T-helper 2 cell treated with Interferon-gamma antibody and Interleukin-4, amounts not matched to agents 5 μg/mL and 100 μg/mL, for 36 hours (primary cell): ENCODE measurements around the gene PRR20E.
"Not testable (repeated sequence)": the region's sequence is repeated elsewhere in the genome, so short reads cannot be mapped to it uniquely, and the experiment has no call there.

ENCODE experiments used
- DNase-seq: peaks from one replicate; pipeline ENCODE4 v3.0.0; 2021; ENCODE audit warnings: low spot score
- H3K27ac Mint-ChIP-seq: one replicate; pipeline ENCODE4 v1.8.0; 2021; ENCODE audit warnings: mild to moderate bottlenecking, mixed read lengths
- H3K27me3 Mint-ChIP-seq: one replicate; pipeline ENCODE4 v1.8.0; 2021; ENCODE audit warnings: low read depth, mixed read lengths
- H3K36me3 Mint-ChIP-seq: one replicate; pipeline ENCODE4 v1.8.0; 2021; ENCODE audit warnings: low read depth, mixed read lengths
- H3K4me1 Mint-ChIP-seq: one replicate; pipeline ENCODE4 v1.8.0; 2021; ENCODE audit warnings: low read depth, mixed read lengths
- H3K4me3 Mint-ChIP-seq: one replicate; pipeline ENCODE4 v1.8.0; 2022; ENCODE audit warnings: mild to moderate bottlenecking, moderate library complexity, mixed read lengths
- H3K9me3 Mint-ChIP-seq: one replicate; pipeline ENCODE4 v1.8.0; 2021; ENCODE audit warnings: mixed read lengths

Gene PRR20E

DNA sequence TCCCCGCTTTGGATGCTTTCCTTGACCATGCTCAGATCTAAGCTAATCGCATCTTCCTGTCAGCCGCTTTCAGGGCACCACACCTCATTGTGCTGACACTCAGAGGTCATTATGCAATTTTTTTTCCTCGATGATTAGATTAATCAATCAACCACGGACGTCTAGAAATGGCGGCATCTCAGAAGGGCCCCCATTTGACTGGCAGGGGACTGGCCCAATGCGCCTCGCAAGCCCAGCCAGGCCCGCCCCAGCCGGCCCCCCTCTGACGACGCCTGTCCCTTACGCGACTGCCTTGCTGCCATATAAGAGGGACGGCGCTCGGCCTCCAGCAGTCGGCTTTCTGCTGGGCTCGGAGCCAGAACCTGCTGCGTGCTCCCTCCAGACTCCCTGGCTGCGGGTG is at the start of gene PRR20E:
Gene PRR20E (plus strand): TSS at position 301 of the 400 bp plus-strand sequence. CDS start 387 bp downstream, outside the sequence.
- not testable (repeated sequence) for H3K4me3 Mint-ChIP-seq, H3K27me3 Mint-ChIP-seq, H3K4me1 Mint-ChIP-seq, H3K36me3 Mint-ChIP-seq, H3K9me3 Mint-ChIP-seq, DNase-seq, H3K27ac Mint-ChIP-seq

DNA sequence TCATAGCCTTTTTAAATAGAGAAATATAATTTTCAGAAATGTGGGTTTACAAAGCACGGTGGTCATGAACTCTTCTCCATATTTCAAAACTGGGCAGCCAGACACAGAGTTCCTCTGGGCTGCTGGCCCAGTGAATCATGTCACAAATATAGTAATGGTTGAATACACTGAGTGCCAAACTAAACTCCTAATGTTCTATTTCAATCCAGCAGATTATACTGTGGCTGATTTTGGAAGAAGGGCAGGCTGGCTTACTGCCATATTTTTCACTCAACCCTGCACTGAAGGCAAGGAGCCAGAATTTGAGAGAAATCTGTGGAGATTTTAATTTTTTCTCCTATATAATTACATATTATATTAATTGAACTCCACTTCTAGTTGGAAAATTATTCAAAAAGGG is 43.3 kb upstream of the PRR20E start:
- no peaks in the 10 kb centered on the region for H3K27me3 Mint-ChIP-seq
- no peaks in the 10 kb centered on the region for H3K4me1 Mint-ChIP-seq
- H3K27ac Mint-ChIP-seq = no peak overlapping the region
- DNase-seq = no peak
- no peaks in the 10 kb centered on the region for H3K36me3 Mint-ChIP-seq
- no peak overlapping the region for H3K4me3 Mint-ChIP-seq
- peaks cover 21% of the 10 kb centered on the region for H3K9me3 Mint-ChIP-seq

DNA sequence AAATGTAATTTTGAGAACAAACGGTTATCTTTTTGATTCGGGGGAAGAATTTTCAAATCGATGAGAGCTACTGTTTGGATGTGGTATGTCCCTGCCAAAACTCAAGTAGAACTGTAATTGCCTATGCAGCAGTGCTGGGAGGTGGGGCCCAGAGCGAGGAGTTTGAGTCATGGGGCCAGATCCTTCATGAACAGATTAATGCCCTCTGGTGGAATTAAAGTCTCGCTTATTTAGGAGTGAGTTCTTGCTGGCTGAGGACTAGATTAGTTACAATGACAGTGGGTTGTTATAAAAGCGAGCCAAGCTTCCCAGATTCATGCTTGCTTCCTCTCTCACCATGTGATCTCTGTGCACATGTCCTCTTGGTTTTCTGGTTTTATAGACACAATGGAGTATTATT is 38.1 kb upstream of the PRR20E start:
- Mint-ChIP-seq H3K27me3 (no peaks in the 10 kb centered on the region), H3K4me1 (no peaks in the 10 kb centered on the region), H3K4me3 (no peak overlapping the region), H3K9me3 (peaks cover 26% of the 10 kb centered on the region), H3K36me3 (no peaks in the 10 kb centered on the region), H3K27ac (no peak overlapping the region)
- DNase-seq = no peak

DNA sequence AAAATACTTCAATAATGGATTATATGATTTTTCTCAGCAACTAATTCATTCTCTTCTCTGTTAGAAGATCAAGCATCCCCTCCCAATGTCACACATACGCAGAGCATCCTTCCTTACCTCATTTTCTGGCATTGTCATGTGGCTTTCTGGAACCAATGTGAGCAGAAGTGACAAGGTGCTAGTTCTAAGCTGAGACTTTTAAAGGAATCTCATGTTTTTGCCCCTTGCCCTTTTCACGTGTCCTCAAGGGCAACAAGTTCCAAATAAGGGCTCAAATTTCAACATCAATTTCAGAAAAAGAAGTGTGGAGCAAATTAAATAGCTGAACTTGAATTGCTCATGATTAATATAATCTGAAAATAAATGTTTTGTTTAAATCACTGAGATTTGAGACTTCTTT is 30.9 kb upstream of the PRR20E start:
- H3K27me3 Mint-ChIP-seq = no peaks in the 10 kb centered on the region
- no peaks in the 10 kb centered on the region for H3K4me1 Mint-ChIP-seq
- H3K36me3 Mint-ChIP-seq = no peaks in the 10 kb centered on the region
- no peak overlapping the region for H3K4me3 Mint-ChIP-seq
- DNase-seq = no peak
- H3K9me3 Mint-ChIP-seq = peaks cover 38% of the 10 kb centered on the region
- H3K27ac Mint-ChIP-seq = no peak overlapping the region

DNA sequence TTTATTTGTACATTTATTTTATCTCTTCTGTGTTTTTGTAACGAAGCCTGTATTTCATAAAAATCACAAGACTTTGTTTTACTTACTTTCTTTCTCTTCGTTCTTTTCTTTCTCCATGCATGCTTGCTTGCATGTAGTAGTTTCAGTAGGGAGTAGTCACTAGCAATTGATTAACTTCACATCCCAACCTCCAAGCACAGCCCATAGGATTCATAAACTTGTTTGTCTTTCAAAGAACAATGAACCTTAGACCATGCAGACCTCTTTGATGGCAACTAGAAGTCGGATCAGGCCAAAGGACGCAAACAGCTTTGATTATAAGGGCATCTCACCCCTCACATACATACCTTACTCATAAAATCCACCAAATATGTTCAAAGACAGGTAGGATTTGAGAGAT is 29.4 kb upstream of the PRR20E start:
- H3K9me3 Mint-ChIP-seq = peaks cover 33% of the 10 kb centered on the region
- no peaks in the 10 kb centered on the region for H3K36me3 Mint-ChIP-seq
- DNase-seq = no peak
- H3K27ac Mint-ChIP-seq = no peak overlapping the region
- H3K4me3 Mint-ChIP-seq = no peak overlapping the region
- H3K4me1 Mint-ChIP-seq = no peaks in the 10 kb centered on the region
- H3K27me3 Mint-ChIP-seq = no peaks in the 10 kb centered on the region

DNA sequence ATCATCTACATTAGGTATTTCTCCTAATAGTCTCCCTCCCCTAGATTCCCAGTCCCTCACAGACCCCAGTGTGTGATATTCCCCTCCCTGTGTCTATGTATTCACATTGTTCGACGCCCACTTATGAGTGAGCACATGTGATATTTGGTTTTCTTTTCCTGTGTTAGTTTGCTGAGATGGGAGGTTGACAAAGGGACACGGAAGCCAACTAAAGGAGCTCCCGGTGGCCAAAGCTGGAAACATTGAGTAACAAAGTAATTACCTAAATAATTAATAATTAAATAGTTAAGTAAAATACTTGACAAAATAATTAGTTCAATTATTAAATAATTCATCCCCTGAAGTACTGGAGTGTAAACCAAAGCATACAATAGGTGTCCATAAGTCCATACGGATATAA is 28.0 kb upstream of the PRR20E start:
- H3K4me1 Mint-ChIP-seq = no peaks in the 10 kb centered on the region
- peaks cover 27% of the 10 kb centered on the region for H3K9me3 Mint-ChIP-seq
- DNase-seq = no peak
- no peaks in the 10 kb centered on the region for H3K36me3 Mint-ChIP-seq
- no peak overlapping the region for H3K27ac Mint-ChIP-seq
- no peaks in the 10 kb centered on the region for H3K27me3 Mint-ChIP-seq
- no peak overlapping the region for H3K4me3 Mint-ChIP-seq

DNA sequence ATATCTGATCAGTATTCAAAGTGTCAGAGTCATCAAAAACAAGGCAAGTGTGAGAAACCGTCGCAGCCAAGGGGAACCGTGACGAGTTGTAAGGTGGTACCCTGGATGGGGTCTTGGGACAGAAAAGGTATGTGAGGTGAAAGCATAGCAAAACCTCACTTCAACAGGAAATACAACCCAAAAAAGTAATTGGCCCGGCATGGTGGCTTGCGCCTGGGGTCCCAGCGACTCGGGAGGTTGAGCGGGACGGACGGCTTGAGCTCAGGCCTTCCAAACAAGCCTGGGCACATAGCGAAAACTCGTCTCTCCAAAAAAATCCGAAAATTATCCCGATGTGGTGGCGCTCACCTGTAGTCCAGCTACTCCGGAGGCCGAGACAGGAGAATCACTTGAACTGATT is 27.2 kb upstream of the PRR20E start:
- H3K27ac Mint-ChIP-seq, H3K27me3 Mint-ChIP-seq, H3K4me3 Mint-ChIP-seq, DNase-seq, H3K4me1 Mint-ChIP-seq, H3K36me3 Mint-ChIP-seq: not testable (repeated sequence)
- H3K9me3 Mint-ChIP-seq = peaks cover 23% of the 10 kb centered on the region

DNA sequence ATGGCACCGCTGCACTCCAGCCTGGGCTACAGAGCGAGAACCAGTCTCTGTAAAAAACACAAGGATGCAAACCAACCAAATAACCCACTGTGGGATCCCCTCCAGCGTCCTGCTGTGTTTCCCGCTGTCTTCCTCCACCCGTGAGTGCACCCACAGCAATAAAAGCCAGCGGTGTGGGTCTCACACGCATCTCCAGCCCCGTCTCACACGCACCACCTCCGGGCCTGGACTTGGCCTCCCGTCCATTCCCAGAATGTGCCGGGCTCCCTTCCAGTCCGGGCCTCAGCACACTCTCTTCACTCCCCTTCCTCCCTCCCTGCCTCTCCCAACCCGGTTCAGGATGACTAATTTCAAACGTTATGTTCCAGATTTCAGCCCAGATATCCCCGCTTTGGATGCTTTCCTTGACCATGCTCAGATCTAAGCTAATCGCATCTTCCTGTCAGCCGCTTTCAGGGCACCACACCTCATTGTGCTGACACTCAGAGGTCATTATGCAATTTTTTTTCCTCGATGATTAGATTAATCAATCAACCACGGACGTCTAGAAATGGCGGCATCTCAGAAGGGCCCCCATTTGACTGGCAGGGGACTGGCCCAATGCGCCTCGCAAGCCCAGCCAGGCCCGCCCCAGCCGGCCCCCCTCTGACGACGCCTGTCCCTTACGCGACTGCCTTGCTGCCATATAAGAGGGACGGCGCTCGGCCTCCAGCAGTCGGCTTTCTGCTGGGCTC is 26.6 kb upstream of the PRR20E start, which contains the start of gene PRR20A:
Gene PRR20A (plus strand): TSS at position 684 of the 734 bp plus-strand sequence. CDS start 387 bp downstream, outside the sequence.
- DNase-seq, H3K4me1 Mint-ChIP-seq, H3K36me3 Mint-ChIP-seq, H3K27me3 Mint-ChIP-seq, H3K4me3 Mint-ChIP-seq, H3K27ac Mint-ChIP-seq: not testable (repeated sequence)
- H3K9me3 Mint-ChIP-seq = peaks cover 20% of the 10 kb centered on the region

DNA sequence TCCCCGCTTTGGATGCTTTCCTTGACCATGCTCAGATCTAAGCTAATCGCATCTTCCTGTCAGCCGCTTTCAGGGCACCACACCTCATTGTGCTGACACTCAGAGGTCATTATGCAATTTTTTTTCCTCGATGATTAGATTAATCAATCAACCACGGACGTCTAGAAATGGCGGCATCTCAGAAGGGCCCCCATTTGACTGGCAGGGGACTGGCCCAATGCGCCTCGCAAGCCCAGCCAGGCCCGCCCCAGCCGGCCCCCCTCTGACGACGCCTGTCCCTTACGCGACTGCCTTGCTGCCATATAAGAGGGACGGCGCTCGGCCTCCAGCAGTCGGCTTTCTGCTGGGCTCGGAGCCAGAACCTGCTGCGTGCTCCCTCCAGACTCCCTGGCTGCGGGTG is 19.8 kb upstream of the PRR20E start, which contains the start of gene PRR20B:
Gene PRR20B (plus strand): TSS at position 301 of the 400 bp plus-strand sequence. CDS start 387 bp downstream, outside the sequence.
- not testable (repeated sequence) for H3K36me3 Mint-ChIP-seq, H3K27ac Mint-ChIP-seq, H3K4me1 Mint-ChIP-seq, DNase-seq, H3K4me3 Mint-ChIP-seq, H3K27me3 Mint-ChIP-seq, H3K9me3 Mint-ChIP-seq

DNA sequence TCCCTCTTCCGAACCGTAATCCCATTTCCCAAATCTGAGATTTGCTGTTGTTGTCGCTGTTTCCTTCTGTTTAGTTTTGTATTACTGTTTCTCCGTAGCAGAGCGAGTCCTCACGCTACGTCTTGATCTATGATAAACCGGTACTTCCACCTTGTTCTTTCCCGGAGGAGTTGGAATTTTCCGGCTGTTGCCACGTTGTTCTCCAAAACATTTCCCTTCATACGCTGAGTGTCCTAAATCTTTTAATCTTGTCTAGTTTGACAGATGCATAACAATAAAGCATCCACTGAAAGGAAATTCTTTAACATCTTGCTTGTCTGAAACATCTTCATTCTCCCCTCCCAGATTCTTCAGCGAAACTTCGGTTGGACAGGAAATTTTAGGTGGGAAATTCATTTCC is 18.9 kb upstream of the PRR20E start:
- H3K36me3 Mint-ChIP-seq, H3K27me3 Mint-ChIP-seq, H3K4me3 Mint-ChIP-seq, DNase-seq, H3K4me1 Mint-ChIP-seq, H3K9me3 Mint-ChIP-seq, H3K27ac Mint-ChIP-seq: not testable (repeated sequence)

DNA sequence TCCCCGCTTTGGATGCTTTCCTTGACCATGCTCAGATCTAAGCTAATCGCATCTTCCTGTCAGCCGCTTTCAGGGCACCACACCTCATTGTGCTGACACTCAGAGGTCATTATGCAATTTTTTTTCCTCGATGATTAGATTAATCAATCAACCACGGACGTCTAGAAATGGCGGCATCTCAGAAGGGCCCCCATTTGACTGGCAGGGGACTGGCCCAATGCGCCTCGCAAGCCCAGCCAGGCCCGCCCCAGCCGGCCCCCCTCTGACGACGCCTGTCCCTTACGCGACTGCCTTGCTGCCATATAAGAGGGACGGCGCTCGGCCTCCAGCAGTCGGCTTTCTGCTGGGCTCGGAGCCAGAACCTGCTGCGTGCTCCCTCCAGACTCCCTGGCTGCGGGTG is 13.2 kb upstream of the PRR20E start, which contains the start of gene PRR20C:
Gene PRR20C (plus strand): TSS at position 301 of the 400 bp plus-strand sequence. CDS start 387 bp downstream, outside the sequence.
- H3K4me1 Mint-ChIP-seq, H3K36me3 Mint-ChIP-seq, H3K4me3 Mint-ChIP-seq, H3K27ac Mint-ChIP-seq, H3K9me3 Mint-ChIP-seq, H3K27me3 Mint-ChIP-seq, DNase-seq: not testable (repeated sequence)

DNA sequence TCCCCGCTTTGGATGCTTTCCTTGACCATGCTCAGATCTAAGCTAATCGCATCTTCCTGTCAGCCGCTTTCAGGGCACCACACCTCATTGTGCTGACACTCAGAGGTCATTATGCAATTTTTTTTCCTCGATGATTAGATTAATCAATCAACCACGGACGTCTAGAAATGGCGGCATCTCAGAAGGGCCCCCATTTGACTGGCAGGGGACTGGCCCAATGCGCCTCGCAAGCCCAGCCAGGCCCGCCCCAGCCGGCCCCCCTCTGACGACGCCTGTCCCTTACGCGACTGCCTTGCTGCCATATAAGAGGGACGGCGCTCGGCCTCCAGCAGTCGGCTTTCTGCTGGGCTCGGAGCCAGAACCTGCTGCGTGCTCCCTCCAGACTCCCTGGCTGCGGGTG is 6.7 kb upstream of the PRR20E start, which contains the start of gene PRR20D:
Gene PRR20D (plus strand): TSS at position 301 of the 400 bp plus-strand sequence. CDS start 387 bp downstream, outside the sequence.
- H3K4me3 Mint-ChIP-seq = not testable (repeated sequence)

DNA sequence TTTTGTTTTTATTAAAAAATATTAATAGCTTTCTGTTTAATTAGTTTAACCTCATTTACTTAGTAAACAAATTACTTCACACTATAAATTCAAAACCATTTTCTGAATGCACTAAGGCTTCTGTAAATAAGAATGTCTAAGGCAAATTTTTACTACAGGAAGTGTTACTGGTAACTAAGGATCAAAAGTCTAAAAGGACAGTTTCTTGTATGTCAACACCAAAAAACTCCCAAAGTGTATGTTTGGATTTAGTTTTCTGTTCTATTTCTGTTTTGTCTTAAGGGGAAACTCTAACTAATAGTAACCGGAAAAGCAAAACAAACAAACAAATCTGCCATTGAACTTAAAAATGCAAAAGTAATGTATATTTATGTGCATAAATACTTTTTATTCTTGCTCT is 24.7 kb downstream of the PRR20E start:
- Mint-ChIP-seq H3K27ac (no peak overlapping the region), H3K27me3 (no peaks in the 10 kb centered on the region), H3K36me3 (no peaks in the 10 kb centered on the region), H3K9me3 (peaks cover 14% of the 10 kb centered on the region), H3K4me1 (no peaks in the 10 kb centered on the region), H3K4me3 (no peak overlapping the region)
- no peak for DNase-seq

More for the DNA sequence above, 6.7 kb upstream of the PRR20E start, which contains the start of gene PRR20D:
- not testable (repeated sequence) for H3K9me3 Mint-ChIP-seq, H3K27ac Mint-ChIP-seq, H3K4me1 Mint-ChIP-seq, H3K36me3 Mint-ChIP-seq, DNase-seq, H3K27me3 Mint-ChIP-seq

DNA sequence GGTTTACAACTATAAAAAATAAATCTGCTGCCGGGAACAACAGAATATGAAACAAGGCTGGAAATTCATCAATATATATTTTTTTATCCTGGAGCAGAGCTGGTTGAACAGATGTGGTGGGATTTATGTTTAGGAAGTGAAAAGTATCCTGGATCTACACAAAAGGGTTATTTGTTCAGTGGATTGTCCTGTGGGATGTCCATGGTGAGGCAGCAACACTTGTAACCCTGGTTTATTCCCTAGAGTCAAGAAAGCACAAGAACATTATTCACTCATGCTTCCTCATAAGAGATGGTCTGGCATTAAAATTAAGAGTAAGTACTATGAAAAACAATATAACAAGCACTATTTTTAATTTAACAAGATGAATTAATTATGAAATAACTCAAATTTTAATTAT is 46.0 kb downstream of the PRR20E start:
- no peak overlapping the region for H3K27ac Mint-ChIP-seq
- no peak for DNase-seq
- H3K27me3 Mint-ChIP-seq = no peaks in the 10 kb centered on the region
- no peaks in the 10 kb centered on the region for H3K4me1 Mint-ChIP-seq
- peaks cover 16% of the 10 kb centered on the region for H3K9me3 Mint-ChIP-seq
- no peak overlapping the region for H3K4me3 Mint-ChIP-seq
- H3K36me3 Mint-ChIP-seq = no peaks in the 10 kb centered on the region
